Activated CD4-positive, alpha-beta T cell treated with anti-CD3 and anti-CD28 coated beads for 48 hours (primary cell): ENCODE measurements around the gene CPNE9.

ENCODE experiments used
- DNase-seq: peaks from one replicate; pipeline ENCODE4 v3.0.0-alpha.2; 2020

Gene CPNE9

DNA sequence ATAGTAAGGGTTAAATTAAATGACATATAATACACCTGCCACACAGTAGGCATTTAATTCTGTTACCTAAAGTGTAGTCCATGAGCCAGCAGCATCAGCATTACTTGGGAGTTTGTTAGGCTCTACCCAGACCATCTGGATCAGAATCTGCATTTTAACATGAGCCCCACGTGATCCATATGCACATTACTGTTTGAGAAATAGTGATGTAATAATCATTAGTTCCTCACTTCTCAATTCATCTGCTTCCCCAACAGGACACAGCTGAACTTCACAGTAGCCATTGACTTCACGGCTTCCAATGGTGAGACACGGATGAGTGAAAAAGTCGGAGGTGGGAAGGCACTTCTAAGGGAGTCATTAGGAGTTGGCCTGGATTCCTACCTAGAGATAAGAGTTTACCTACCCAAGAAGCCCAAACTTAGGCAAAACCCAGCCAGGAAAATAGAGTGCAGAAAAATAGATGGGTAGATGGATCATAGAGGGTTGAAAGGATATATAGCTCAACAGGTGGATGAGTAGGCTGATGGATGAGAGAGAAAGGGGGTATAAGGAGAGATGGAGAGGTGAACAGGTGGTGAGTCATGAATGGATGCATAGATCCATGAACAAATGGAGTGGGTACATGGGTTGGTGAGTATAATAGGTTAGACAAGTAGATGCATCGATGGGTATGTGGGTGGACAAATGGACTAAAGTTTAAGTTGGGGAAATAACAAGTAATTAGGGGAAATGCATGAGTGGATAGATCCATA is 13.3 kb downstream of the CPNE9 start:
- DNase-seq, result no peak

DNA sequence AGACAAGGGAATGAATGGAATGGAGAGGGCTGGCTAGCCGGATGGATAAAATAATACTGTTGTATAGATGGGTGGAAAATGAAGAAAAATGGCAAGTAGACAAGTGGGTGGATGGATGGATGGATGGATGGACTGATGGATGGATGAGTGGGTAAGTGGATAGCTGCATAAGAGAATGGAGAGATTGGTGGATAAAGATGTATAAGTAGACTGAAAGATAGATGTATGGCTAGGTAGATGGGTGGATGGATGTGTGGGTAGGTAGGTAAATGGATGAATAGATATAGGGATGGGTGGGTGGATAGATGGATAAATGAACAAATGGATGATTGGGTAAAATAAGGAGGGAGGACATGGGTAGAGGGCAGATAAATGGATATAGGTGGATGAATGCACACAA is 13.9 kb downstream of the CPNE9 start:
- DNase-seq, result no peak

DNA sequence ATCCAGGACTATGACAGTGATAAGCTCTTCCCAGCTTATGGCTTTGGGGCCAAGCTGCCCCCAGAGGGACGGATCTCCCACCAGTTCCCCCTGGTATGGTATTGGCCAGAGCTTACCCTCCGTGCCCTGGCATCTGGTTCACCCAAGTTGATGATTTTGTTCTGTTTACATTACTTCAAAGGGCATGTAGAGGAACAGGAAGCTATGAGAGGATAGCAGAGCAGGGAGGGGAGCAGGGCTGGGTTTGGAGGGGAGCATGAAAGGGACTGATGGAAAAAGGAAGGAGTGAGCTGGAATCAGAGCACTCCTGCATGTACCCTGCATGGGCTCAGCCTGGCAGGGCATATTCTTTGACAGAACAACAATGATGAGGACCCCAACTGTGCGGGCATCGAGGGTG is 14.5 kb downstream of the CPNE9 start:
- DNase-seq, result no peak

DNA sequence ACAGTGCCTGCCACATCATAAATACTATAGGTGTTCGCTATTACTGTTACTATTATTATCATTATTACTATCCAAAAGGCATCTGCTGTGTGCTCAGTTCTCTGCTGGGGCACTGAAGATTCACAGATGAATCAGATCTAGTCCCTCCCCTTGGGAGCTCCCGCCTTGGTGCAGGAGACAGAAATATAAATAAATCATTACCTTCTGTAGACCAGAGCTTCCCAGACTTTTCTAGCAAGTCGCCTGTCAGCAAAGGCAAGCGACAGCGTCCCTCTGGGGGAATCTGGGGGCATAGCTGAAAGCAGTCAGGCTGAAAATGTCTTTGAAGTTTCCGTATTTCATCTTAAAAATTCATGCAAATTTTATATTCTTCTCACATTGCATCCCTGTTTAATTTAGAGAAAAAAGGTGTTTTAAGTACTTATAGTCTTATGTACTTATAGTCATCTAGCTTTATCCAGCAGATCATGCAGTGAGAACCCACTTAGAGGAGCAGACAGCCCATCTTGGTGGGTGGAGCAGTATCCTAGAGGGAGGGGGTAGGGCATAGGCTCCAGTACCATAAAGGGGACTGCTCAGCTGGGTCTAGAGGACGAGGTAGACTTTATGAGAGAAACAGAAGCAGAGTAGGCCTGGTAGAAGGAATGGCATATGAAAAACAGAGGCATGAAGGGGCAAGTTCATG is 17.5 kb downstream of the CPNE9 start:
- no peak for DNase-seq

DNA sequence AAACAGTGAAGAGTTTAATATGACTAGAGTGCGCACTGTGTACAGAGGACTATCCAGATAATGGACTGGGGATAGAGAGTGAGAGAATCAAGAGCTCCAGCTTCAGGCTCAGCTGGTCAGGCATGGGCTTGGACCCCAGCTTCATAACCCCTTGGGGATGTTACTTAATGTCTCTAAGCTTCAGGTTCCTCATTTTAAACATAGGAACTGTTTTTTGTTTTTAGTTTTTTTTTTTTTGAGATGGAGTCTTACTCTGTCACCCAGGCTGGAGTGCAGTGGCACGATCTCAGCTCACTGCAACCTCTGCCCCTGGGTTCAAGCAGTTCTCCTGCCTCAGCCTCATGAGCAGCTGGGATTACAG is 18.0 kb downstream of the CPNE9 start:
- no peak for DNase-seq

DNA sequence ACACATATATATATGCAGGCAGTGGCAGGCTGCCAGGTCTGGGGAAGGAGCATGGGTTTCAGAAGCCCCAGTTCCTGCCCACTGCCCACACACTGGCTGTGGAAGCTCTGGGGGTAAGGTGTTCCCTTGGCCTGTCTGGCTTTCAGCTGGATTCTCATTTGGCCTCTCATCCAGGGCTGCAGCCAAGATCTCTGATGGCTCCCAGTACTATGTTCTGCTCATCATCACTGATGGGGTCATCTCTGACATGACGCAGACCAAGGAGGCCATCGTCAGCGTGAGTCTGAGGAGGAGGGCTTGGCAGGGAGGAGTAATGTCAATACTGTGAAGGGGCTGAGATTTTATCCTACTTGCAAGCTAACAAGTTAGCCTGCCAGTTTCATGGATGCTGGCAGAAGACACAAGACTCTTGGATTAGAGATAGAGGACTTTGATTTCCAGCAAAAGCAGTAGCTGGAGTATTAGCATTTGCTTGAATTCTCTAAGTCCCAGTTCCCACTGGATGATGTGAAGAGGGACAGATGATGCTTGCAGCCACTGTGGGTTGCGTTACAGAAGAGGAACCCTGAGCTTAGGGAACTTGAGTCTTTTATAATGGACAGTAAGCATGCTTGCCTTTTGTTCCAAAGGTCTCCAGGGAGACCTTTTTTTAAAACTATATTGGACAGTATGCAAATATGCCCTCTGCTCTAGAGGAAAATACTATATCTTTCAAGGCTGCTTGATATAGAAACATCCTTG is 22.3 kb downstream of the CPNE9 start:
- no peak for DNase-seq

DNA sequence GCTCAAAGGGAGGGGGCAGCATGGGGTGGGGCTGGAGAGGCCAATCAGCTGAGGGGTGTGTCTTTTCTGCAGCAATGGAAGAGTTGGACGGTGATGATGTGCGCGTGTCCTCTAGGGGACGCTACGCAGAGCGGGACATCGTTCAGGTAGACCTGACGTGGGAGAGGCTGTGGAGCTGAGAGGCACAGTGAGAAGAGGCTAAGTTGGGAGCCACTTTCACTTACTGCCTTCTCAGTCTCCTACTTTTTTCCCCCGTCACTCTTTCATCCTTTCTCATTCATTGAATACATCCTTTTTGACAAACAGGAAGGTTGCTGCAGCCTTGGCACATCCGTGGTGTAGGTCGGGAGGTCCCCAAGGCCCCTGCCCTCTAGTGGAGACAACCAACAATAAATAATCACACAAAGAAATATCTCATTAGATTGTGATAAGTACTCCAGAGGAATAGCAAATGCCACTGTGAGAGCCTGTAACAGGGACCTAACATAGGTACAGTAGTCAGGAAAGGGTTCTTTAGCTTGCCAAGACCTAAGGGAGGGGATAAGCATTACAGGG is 23.5 kb downstream of the CPNE9 start:
- peak; percentile 80 for DNase-seq

DNA sequence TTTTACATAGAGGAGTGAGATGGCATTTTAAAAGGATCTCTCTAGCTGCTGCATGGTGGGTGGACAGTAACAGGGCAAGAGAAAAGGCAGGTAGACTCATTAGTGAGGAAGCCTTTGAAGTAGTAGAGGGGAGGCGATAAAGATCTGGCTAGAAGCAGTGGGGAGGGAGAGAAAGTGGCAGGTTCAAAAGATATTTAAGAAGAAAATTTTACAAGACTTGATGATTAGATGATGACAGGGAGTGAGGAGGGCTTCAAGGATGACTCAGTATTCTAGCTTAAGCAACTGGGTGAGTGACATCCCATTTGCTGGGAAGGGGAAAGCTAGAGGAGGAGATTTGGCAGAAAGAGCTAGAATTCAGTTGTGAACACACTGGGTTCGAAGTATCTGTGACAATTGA is 24.1 kb downstream of the CPNE9 start:
- no peak for DNase-seq

DNA sequence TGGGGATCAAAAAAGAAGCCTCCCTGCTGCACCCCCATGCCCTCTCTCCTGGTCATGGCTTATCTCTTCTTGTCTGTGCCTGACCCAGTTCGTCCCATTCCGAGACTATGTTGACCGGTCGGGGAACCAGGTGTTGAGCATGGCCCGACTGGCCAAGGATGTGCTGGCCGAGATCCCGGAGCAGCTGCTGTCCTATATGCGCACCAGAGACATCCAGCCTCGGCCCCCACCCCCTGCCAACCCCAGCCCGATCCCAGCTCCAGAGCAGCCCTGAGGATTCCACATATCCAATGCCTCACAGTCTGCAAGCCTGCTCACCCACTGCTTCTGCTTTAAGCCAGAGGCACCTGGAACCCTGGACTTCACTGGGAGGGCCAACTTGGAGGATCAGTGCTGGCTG is 25.8 kb downstream of the CPNE9 start:
- no peak for DNase-seq

DNA sequence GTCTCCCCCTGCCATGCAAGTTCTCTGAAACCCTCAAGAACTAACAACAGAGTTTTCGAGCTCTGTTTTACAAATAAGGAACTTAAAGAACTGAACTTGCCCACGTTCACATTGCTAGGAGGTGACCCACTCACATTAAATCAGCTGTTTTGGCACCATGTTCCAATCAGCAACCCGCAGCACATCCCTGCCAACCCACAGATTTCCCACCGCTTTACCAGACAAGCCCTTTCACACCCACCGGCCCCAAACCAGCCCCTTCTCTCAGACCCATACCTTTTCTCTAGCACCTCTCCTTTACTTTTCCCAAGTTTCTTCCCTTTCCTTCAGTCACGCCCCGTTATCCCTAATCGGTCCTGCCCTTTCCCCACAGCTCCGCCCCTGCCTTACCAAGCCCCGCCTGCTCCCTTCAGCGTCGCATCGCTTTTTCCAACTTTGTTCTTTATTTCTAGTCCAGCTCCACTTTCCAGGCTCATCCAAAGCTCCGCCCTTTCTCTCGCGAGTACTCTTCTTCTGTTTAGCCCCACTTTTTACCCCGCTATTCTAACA is 27.1 kb downstream of the CPNE9 start:
- no peak for DNase-seq

DNA sequence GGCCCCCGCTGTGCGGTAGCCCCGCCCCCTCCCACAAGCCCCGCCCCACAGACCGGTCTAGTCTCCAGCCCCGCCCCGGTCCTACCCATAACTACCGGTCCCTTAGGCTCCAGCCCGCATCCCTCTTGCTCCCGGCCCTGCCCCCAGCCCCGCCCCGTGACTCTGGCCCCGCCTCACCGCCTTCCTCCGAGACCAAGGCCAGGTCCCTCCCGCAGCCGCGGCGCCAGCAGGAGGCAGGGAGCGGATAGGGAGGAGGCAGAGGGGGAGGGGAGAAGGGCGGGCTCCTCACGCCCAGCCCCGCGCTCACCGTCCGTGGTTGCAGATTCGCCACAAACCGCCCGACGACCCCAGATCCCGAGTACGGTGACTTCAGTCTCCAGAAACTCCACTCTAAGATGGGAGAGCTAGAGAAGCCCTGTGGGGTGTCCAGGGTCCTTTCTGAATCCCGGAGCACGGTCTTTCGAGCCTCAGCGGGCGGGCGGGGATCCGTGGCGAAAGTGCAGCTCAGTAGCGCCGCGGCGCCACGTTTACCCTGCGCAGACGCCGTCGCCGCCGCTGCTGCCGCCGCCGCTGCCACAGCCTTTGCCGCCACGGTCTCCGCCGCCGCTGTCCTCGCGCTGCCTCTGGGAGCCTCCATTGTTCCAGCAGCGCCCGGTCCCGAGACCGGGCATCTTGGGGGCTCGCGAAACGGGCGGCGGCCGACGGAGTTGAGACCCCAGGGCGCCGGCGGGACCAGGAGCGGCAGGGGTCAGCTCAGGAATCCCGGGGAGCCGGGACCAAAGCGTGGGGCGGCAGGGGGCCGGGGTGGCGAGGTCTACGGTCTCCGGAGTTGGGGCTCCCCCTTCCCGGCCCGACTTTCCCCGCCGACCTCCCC is 27.8 kb downstream of the CPNE9 start, which contains the start of gene BRPF1:
Gene BRPF1 (plus strand): TSS at position 530 of the 874 bp plus-strand sequence. CDS start 2,406 bp downstream, outside the sequence.
- peak; percentile 100 for DNase-seq

DNA sequence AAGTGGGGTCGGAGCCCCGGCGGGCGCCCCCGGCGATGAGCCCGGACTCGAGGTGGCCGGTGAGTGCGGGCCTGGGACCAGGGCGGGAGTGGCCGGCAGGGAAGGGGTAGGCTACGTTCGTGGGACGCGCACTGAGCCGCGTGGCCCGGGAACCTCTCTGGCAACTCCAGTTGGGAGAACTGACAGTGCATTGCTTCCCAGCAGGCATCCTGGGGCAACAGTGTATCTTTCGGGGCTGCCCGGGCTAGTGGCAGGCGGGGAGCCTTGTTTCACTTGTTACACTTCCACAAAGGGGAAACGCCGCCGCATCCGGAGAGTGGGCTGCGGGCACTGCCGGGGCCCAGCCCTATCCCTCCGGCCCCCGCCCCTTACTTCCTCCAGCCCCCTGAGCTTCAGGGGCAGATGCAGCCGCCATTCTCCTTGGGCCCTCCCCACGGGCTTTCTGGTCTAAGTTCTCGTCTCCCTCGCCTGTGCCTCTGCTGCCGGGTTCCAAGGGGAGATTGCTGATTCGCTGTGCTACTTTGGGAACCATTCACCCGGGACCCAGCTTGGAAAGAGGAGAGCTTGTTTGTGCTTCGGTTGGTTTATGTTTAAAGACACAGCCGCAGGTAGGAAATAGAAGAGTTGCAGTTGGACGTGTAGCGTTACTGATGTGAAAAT is 28.6 kb downstream of the CPNE9 start:
- DNase-seq, result peak; percentile 61

DNA sequence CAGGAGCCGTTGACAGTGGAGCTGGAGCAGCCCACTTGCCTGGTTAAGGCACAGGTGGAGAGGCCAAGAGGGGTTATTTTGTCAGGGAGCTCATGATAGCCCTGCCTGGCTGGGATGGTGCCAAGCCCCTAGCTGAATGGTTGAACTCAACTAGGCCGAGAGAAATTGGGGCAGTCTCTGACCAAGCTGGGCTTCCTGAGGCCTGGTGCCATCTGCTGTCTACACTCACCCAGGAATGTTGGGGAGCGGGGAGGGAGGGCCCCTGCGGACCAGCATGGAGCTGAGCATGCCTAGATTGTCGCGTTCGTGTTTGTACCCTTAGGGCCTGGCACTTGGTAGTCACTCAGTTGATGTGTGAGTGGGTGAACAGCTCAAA is 29.1 kb downstream of the CPNE9 start:
- no peak for DNase-seq

DNA sequence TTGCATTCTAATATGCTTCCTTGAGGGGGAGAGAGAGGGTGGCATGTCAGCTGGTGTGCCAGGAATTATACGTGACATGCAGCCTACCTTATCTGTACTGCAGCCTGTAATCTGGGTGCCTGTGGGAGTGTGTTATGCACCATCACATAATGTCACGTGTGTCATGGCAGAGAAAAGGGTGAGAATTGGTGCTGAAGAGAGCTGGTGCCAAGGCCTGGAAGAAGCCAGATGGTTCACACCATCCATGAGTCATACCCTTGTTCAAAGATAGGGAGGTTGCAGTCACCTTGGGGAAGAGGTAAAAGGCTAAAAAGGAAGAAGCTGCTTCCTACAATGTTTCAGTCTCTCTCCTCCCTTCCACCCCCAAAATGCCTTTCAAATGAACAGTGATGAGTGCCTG is 33.2 kb downstream of the CPNE9 start:
- DNase-seq, result peak; percentile 24

DNA sequence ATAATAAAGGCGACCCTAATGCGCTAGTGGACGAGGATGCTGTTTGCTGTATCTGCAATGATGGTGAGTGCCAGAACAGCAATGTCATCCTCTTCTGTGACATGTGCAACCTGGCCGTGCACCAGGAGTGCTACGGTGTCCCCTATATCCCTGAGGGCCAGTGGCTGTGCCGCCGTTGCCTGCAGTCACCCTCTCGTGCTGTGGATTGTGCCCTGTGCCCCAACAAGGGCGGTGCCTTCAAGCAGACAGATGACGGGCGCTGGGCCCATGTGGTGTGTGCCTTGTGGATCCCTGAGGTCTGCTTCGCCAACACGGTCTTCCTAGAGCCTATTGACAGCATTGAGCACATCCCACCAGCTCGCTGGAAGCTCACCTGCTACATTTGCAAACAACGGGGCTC is 35.5 kb downstream of the CPNE9 start:
- no peak for DNase-seq

DNA sequence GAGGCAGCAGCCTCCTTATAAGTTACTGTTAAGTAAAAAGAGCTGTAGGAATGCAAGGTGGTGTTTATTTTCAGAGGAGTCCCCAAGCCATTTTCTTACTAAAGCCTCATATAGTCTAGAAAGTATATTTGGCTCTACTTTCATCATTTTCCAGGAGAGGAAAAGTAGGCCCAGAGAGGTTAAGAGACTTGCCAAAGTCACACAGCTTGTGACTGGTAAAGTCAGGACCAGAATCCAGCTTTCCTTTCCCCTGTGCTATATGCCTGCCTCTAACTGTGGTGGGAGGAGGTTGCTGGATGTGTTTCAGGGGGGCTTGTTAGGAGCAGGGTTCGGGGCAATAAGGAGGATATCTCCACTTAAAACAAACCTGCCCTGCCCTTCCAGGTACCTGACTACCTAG is 38.9 kb downstream of the CPNE9 start:
- DNase-seq, result no peak

DNA sequence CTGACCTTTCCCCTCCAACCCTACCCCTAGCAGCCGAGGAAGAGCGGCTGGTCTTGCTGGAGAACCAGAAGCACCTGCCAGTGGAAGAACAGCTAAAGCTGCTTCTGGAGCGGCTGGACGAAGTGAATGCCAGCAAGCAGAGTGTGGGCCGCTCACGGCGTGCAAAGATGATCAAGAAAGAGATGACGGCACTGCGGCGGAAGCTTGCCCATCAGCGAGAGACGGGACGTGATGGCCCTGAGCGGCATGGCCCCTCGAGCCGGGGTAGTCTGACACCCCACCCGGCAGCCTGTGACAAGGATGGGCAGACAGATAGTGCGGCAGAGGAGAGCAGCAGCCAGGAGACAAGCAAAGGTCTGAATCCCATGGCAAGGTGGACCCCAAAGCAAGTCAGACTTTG is 39.9 kb downstream of the CPNE9 start:
- no peak for DNase-seq

DNA sequence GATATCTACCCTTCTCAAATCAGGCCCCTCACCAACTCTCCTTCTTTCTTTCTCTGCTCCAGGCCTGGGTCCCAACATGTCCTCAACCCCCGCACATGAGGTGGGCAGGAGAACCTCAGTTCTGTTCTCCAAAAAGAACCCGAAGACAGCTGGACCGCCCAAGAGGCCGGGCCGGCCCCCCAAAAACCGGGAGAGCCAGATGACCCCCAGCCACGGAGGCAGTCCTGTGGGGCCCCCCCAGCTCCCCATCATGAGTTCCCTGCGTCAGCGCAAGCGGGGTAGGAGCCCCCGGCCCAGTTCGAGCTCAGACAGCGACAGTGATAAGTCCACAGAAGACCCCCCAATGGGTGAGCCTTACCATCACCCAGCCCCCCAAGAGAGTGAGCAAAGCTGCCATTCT is 40.5 kb downstream of the CPNE9 start:
- no peak for DNase-seq

DNA sequence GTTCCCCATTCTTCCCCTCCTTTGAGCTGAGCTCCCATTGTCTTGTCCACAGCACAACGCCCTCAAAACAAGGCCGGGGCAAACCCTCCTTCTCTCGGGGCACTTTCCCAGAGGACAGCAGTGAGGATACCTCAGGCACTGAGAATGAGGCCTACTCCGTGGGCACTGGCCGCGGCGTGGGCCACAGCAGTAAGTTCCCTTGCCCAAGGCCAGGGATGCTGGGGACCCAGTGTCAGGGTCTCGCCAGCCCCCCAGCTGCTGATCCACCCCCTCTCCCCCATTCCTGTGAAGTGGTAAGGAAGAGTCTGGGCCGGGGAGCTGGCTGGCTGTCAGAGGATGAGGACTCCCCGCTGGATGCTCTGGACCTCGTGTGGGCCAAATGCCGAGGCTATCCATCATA is 41.9 kb downstream of the CPNE9 start:
- DNase-seq, result no peak

DNA sequence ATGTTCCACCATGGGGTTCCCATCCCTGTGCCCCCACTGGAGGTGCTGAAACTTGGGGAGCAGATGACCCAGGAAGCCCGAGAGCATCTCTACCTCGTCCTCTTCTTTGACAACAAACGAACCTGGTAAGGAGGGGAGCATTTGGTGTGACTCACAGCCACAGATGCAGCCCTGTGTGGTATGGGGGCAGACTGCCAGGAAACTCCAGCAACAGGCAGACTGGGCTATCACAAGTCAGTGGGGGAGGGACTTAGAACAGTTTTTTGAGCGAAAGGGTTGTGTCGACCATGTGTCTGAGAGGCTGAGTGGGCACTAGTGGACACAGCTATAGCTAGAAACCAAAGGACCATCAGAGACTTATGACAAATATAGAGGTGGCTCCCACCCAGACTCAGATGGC is 42.7 kb downstream of the CPNE9 start:
- DNase-seq, result no peak

DNA sequence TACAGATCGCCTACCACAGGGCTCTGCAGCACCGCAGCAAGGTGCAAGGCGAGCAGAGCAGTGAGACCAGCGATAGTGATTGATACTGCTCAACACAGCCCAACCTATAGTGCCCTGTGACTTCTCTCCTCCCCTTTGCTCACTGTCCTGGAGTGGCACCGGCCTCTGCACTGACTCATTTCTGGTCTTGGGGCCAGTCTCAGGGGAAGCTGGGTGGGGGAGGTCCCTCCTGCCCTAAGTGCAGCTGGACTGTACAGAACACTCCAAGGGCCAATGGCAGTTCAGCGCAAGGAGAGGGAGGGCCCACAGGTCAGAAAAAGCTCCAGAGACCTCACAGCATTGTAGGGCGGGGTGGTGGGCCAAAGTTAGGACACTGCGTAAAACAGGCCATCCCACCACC is 43.6 kb downstream of the CPNE9 start:
- no peak for DNase-seq

DNA sequence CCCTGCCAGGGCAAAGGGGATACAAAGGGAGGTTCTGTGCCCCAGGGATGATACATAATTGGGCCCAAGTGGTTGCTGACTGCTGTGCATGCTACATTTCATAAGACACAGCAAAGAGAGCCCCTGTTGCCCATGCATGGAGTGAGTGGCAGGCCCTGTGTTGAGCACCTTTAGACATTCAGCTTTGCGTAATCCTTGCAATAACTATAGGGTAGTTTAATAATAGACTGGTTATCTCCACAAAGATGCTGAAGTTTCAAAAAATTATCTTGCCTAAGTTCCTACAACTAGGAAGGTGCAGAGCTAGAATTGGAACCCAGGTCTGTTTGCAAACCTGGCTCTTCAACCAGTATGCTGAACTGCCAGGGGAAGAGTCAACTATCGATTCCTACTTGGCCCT is 44.4 kb downstream of the CPNE9 start:
- DNase-seq, result no peak
